Measurements from ENCODE around the gene BMP6.
A peak's percentile ranks its signal among the peaks of the same experiment; 100 is the strongest.

Gene BMP6

DNA sequence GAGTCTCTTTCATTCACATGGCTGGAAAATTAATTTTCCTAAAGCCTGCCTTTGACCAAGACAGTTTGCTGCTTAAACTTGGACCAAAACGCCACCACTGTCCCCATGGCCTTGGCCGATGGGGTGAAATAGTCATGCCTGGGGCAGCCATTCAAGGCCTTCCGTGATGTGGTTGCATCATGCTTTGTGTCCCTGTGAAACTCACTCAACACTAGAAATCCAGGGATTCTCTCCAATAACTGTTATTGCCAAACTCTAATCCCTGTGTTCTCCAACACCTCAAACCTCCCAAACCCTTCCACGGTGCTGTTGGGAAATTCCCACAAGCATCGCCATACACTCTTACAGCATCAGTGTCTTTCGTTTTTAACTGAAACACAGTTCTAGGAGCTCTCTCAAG, 186.1 kb downstream of the BMP6 start:
- Histone ChIP-seq H3K27ac (peak overlapping the region in 2 of 21 experiments; percentile 7 to 85), H3K4me3 (no peak overlapping the region)

DNA sequence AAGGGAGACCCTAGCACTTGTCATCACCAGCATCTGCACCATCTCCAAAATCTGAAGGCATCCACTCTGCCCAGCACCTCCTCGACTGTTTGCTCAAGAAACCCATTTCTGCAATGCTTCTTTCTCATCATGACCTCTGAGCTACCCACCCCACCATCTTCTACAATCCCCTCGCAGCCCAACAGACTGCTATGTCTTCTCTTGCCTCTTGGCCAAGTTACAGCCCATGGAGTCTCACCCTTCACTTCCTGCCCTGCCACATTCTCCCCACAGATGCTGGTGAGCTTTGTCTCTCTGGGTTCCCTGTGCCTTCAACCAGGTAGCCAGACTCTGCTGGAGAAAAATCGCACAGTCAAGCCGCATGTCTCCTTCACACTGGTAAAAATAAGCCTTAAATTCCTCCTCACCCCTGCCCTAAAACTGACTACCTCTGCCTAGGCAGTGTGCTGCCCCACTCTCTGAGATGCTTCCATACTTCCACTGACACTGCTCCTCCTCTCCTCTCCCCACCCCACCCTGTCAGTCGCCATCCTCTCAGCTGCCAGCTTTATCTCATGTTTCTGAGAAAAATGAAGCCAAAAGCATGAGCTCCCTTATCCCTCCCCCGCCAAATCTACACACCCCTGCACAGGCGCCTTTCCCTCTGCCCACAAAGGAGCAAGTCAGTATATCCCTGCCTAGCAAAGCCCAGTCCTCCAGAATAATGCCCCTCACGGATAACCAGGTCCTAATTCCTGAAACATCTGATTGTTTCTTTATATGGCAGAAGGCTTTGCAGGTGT, 187.0 kb downstream of the BMP6 start:
- H3K4me3 ChIP-seq, result no peak overlapping the region
- peak overlapping the region in 1 of 21 experiments; percentile 16 for H3K27ac ChIP-seq

DNA sequence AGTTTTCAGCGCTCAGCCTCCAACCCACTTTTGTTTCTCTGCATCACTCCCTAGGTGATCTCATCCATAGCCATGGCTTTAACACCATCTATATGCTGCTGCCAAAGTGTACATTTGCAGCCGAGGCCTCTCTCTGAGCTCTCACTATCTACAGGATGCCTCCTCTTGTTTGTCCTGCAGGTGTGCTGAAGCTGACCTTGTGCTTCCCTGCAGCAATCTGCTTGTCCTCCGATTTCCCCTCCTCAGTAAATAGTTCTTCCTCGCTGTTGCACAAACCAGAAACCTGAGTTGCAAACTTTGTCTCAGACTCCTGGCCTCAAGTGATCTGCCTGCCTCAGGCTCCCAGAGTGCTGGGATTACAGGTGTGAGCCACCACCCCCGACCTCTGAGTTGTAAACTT, 188.4 kb downstream of the BMP6 start:
- Histone ChIP-seq H3K27ac (peak overlapping the region in 1 of 21 experiments; percentile 18), H3K4me3 (no peak overlapping the region)

DNA sequence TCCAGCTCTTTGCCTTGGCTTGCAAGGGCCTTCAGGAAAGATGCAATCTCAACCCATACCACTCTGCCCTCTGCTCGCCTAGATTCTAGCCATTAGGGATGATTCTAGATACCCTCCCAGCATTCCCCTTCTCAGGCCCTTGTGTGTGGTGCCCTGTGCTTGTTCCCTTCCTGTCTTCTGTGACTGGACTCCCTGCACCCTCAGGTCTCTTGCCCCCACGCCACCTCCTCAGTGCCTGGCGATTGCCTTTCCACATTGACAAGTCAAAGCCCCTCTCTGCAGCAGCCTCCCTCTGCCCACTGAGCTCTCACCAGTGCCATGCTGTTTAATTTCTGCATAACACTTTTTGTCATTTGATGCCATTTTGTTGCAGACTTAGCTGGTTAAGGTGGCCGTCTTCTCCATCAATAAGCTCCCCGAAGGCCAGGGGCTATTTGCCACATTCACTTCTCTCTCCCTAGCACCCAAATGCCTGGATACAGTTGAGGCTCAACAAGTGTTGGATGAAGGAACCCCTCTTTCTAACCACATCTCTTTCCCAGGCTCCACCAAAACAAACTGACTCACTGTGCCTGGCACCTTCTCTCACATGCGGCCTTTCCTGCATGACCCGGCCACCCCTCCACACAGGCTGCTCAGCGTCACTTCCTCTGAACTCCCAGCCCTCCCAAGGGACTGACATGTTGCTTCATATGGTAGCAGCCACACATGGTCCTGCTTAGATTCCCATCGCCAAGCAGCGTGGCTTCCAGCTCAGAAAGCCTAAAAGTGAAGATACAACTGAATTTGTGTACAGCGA, 189.3 kb downstream of the BMP6 start:
- H3K4me3 ChIP-seq, result no peak overlapping the region
- peak overlapping the region in 5 of 21 experiments; percentile 5 to 53 (median 18) for H3K27ac ChIP-seq

DNA sequence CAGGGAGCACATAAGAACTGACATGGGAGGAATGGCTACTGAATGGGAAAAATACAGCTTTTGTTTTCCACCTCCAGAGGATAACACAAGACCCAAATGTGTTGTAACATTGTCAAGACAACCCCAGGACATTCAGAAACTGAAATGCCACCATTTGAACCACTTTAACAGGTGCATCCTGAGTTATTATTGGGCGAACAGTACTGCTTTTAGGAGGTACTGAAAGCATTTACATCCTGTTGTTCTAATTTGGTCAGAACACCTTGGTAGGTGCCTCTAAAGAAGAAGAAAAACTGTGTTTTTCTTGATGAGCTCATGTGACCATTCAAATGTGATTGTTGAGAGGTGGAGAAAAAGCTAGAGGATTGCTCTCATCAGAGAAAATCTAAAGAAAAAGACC, 191.1 kb downstream of the BMP6 start:
- Histone ChIP-seq H3K4me3 (no peak overlapping the region), H3K27ac (peak overlapping the region in 1 of 21 experiments; percentile 55)

DNA sequence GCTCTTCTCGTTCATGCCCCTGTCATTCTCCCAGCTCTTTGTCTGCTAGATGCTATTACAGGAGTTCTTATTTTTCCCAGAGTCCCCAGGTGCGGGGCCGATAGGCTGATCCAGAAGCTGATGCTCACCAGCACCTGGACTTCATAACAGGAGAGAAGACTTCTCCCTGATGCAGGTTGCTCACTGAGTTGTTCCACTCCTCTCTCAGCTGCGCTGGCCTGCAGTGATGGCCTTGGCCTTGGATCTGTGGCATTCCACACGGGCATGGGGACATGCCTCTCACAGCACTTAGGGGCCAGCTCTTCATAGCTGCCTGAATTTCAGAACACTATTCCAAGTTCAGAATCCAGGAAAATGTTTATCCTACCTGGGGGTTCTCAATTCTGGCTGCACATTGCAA, 191.8 kb downstream of the BMP6 start:
- Histone ChIP-seq H3K27ac (no peak overlapping the region), H3K4me3 (no peak overlapping the region)

DNA sequence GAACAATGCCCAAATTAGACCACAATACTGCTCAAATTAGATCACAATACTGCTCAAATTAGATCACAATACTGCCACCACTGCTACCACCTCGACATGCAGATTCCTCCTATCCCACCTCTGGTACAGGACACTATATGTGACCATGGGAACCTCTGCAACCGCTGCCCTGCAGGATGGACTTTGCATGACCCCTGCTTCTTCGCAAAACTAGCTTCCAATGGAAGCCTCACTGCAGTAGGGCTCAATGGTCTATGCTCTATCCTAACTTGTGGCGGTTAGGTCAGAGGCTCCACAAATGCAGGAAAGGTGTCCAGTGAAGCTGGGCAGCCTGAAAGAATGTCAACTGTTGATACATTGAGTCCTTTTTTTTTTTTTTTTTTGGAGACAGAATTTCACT, 192.5 kb downstream of the BMP6 start:
- H3K27ac ChIP-seq, result no peak overlapping the region
- H3K4me3 ChIP-seq, result no peak overlapping the region

DNA sequence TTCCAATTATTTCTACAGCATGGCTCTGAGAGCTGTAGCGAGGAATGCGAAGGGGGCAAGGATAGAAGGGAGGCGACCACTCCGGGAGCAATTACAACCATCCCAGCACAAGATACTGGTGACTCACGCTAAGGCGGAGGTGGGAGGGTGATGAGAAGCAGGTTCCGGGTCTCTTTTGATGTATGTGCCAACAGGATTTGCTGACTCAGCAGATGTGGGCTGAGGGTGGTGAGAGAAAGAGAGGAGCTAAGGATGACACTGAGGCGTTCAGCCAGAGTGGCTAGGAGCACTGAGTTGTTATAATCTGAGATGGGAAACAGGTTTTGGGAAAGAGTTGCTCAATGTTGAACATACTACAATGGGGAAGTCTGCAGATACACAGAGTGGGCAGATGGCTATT, 194.0 kb downstream of the BMP6 start:
- peak overlapping the region in 9 of 21 experiments; percentile 15 to 77 (median 43) for H3K27ac ChIP-seq

DNA sequence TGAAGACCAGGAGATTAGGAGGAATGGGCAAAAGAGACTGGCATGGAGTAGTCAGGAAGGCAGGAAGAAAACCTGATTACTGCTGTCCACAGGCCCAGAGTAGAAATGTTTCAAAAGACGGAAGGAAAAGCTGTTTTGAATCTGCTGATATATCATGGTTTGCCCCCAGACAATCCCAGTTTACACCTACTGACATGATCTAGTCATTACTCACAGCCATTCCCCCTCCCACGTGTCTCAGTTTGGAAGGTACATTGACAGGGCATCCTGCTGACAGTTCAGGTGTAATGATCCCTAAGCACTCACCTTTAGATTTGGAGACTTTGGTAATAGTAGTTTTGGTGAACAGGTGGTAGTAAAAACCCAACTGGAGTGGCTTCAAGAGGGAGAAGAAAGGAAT, 194.5 kb downstream of the BMP6 start:
- peak overlapping the region in 10 of 21 experiments; percentile 3 to 77 (median 42) for H3K27ac ChIP-seq
- H3K4me3 ChIP-seq, result no peak overlapping the region

More for the DNA sequence above, 194.0 kb downstream of the BMP6 start:
- no peak overlapping the region for H3K4me3 ChIP-seq

DNA sequence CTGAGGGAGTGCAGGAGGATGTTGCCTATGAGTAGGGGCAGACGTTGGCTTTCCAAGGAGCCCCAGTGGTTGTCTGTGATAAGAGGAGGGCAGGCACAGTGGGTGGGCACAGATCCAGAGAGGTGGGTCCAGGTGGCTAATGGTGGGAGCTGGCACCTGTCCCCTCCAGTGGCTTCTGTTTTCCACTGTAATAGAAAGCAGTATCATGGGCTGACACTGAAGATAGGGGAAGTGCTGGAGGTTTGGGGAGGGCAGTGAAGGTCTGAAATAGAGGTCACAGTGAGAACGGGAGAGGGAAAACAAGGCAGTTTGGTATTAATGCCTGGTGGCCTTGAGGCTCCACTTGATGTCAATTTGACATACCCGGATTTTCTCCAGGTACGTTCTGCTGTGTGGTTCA, 195.1 kb downstream of the BMP6 start:
- Histone ChIP-seq H3K27ac (peak overlapping the region in 2 of 21 experiments; percentile 50 to 77), H3K4me3 (no peak overlapping the region)

DNA sequence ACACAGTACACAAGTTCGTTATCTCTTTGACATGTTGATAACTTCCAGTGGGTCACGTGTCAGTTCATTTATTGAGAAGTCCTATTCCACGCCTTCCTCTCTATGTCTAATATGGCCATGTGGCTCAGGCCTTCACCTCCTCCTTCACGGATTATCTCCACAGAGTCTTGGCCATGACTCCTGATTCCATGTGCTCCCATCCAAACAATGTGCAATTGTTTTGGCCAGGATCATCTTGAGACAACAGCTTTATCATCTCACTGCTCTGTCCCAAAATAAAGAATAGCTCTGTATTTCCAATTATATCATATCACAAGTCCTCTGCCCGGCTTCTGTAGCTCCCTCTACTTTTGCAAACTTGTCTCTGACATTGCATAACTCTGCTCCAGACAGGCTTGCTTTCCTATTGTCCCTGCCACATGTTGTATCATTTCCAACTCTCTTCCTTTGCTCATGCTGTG, 195.8 kb downstream of the BMP6 start:
- no peak overlapping the region for H3K4me3 ChIP-seq
- peak overlapping the region in 1 of 21 experiments; percentile 77 for H3K27ac ChIP-seq

DNA sequence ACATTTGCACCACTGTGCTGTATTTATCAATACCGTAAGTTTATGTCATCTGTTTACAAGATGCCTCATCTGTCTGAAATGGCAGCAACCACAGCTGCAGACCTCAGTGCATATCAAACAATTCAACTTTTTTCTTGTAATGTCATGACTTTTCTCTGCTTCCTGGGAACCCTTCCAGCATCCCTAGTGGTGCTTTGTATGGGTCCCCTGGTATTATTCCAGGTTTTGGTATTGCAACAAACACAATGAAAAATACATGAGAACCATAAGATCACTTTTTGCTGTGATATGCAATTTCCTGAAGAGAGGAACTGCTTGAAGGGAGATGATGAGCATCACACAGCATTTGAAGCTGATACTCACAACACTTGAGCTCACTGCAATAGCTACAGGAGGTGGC, 196.7 kb downstream of the BMP6 start:
- H3K27ac ChIP-seq, result no peak overlapping the region

DNA sequence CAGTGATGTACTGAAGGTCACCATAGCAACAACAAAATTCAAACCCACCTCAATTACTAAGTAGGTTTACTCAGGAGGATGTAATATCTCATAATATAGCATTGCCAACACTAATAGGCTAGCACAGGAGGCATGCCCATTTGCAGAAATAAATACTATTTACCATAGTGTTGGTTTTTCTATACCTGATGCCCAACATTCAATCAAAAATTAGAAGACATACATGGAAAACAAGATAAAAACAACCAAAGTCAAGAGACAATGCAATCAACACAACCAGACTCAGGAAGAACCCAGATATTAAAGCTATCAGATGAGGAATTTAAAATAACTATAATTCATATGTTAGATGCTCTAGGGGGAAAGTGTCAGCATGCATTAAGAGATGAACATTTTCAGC, 199.0 kb downstream of the BMP6 start:
- Histone ChIP-seq H3K27ac (no peak overlapping the region), H3K4me3 (no peak overlapping the region)

More for the DNA sequence above, 196.7 kb downstream of the BMP6 start:
- H3K4me3 ChIP-seq, result no peak overlapping the region
